Mucosa of gallbladder (tissue), 1 donor: ENCODE data around the gene PTPRD. TPM values are rescaled to one million over a fixed set of nuclear protein-coding genes. Genes with fewer than 3 reads are reported as not detected.

Source experiments
- DNase-seq: peaks from one replicate; pipeline ENCODE4 v3.0.0-alpha.2; 2020; ENCODE audit warnings: low spot score
- total RNA-seq: library from RNA; stranded (reverse); gene quantifications from one replicate; pipeline ENCODE4 v1.2.1, GENCODE V29; 2021
- donor health status: DM: no; HTN: no; CAD: no.

Gene PTPRD
- total RNA-seq, 1 donor from 2014 or later: 35.9 TPM

- no peak for DNase-seq
Measured at GRCh38 chr9:8268216-8268878, 2344.5 kb downstream of the PTPRD start.

- no peak for DNase-seq
Measured at GRCh38 chr9:8267636-8268035, 2345.2 kb downstream of the PTPRD start.

- DNase-seq: no peak
Measured at GRCh38 chr9:8266861-8267260, 2345.9 kb downstream of the PTPRD start.

- DNase-seq: no peak
Measured at GRCh38 chr9:8265281-8265680, 2347.5 kb downstream of the PTPRD start.
